ENCODE measurements around the gene CYP4A11.
"Not testable (repeated sequence)": the region's sequence is repeated elsewhere in the genome, so short reads cannot be mapped to it uniquely, and the experiment has no call there.

Gene CYP4A11, protein sequence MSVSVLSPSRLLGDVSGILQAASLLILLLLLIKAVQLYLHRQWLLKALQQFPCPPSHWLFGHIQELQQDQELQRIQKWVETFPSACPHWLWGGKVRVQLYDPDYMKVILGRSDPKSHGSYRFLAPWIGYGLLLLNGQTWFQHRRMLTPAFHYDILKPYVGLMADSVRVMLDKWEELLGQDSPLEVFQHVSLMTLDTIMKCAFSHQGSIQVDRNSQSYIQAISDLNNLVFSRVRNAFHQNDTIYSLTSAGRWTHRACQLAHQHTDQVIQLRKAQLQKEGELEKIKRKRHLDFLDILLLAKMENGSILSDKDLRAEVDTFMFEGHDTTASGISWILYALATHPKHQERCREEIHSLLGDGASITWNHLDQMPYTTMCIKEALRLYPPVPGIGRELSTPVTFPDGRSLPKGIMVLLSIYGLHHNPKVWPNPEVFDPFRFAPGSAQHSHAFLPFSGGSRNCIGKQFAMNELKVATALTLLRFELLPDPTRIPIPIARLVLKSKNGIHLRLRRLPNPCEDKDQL

DNA sequence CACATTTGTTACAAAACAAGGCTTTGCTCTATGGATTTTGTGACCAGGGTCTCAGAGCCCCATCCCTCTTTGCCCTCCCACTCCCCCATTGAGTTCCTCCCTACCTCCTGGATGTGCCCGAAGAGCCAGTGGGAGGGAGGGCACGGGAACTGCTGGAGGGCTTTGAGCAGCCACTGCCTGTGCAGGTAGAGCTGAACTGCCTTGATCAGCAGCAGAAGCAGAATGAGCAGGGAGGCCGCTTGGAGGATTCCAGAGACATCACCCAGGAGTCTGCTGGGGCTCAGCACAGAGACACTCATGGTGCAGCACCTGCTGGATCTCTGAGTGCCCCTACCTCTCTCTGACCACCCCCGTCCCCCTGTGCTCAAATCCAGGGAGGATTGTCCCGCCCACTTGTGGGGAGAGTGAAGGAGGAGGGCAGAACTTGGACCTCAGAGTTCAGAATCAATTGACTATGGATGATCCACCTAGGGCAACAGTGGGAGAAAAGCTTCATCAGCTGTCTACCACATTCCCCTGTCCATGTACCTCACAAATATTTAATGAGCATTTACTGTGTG is at the start of gene CYP4A11:
CYP4A11 (minus strand) TSS at position 342 of the 560 bp plus-strand sequence; CDS start at position 299, 43 bp downstream.
- no peak for DNase-seq (ENCODE audit: low spot score)

GRCh38 chr1:46990541-46990940 is 49.3 kb upstream of the CYP4A11 start:
- not testable (repeated sequence) for DNase-seq (ENCODE audit: low spot score)

DNA sequence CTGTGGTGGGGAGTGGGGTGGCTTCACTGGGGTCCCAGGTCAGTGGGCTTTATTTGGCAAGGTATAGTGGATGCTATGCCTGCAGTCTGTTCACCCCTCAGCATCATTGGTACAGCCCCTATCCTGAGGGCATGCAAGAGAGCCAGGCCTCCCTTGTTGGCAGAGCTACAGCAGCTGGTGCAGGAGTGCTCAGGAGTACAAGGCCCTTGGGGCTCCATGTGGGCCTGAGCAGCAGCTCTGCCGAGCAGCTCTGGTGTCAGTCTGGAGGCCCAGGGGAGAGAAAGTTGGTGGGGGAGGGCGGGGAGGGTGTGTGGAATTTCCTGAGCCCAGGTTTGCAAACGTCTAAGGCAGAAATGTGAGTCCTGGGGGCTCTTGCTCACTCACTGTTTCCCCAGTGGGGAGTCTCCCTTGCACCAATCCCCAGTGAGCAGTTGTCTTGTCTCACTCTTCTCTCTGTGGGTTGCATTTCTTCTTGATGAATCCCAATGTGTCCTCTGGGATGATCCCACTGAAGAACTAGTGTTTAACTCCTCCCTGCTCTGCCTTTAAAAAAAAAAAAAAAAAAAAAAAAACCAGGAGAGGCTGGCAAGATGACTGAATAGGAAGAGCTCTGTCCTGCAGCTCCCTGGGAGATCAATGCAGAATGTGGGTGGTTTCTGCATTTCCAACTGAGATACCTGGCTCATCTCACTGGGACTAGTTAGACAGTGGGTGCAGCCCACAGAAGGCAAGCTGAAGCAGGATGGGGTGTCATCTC is 42.7 kb upstream of the CYP4A11 start:
- no peak for DNase-seq (ENCODE audit: low spot score)

DNA sequence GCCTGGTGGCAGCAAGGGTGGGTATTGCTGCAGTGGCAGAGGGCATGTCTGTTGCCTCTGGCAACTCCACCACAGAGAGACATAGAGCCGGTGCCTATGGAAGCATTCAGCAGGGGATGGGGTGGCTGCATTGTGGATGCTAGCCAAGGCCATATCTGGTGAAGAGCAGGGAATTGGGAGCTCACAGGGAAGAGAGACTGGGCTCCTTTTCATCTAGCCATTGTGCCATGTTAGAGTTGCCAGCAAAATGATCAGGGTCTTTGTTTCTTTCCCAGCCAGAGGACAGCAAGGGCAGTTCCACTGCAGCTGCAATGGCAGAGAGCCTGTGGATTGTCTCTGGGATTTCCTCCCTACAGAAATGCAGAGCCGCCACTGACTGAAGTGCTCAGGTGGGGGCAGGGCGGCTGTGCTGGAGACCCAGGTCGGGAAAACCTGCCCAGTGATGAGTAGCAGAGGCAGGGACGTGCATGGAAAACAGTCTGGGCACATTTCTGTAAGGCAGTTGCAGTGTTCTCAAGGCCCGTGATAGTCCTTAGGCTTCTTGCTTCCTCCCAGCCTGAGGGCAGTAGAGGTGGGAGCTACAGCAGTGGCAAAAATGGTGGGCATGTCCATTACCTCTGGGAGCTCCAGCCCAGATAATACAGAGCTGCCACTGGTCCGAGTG is 42.0 kb upstream of the CYP4A11 start:
- no peak for DNase-seq (ENCODE audit: low spot score)

DNA sequence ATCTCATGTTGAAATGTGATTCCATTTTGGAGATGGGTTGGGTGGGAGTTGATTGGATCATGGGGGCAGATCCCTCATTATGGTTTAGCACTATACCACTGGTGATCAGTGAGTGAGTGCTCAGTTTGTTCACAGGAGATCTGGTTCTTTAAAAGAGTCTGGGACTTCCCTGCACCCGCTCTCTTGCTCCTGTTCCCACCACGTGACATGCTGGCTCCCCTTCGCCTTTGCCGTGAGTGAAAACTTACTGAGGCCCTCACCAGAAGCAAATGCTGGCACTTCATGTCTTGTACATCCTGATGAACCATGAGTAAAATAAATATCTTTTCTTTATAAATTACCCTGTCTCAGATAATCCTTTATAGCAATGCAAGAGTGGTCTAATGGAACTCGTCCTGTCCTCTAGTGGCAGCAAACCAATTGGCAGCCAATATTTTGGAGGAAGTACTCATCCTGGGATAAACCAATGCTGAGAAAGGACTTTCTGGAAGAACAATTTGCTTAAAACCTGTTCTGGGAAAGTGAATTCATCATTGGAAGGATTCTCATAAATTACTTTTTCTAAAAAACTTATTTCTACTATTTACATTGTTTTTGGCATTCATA is 27.8 kb upstream of the CYP4A11 start:
- no peak for DNase-seq (ENCODE audit: low spot score)

- DNase-seq (ENCODE audit: low spot score), result not testable (repeated sequence)
These were observed 21.0 kb upstream of the CYP4A11 start for GRCh38 chr1:46962272-46962671.

GRCh38 chr1:46961066-46961758 is 19.9 kb upstream of the CYP4A11 start:
- DNase-seq (ENCODE audit: low spot score), result no peak

GRCh38 chr1:46960250-46960649 is 19.0 kb upstream of the CYP4A11 start:
- DNase-seq (ENCODE audit: low spot score), result no peak

- DNase-seq (ENCODE audit: low spot score), result not testable (repeated sequence)
These were observed 13.8 kb upstream of the CYP4A11 start for GRCh38 chr1:46955116-46955515.

- DNase-seq (ENCODE audit: low spot score), result not testable (repeated sequence)
These were observed 12.6 kb upstream of the CYP4A11 start for GRCh38 chr1:46953847-46954246.

DNA sequence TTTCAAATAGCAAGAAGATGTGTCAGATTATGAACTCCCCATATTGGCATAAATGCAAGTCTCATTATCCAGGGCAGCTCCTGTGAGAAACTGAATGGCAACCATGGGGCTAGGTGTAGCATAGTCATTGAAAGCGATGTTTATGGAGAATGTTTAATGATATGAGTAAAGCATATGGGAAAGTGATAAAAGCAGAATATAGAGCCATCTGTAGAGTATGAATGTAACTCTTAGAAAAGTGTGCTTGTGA is 8.1 kb upstream of the CYP4A11 start:
- DNase-seq (ENCODE audit: low spot score), result not testable (repeated sequence)

- no peak for DNase-seq (ENCODE audit: low spot score)
These were observed 7.5 kb upstream of the CYP4A11 start for GRCh38 chr1:46948629-46949416.

GRCh38 chr1:46947706-46948105 is 6.4 kb upstream of the CYP4A11 start:
- not testable (repeated sequence) for DNase-seq (ENCODE audit: low spot score)

DNA sequence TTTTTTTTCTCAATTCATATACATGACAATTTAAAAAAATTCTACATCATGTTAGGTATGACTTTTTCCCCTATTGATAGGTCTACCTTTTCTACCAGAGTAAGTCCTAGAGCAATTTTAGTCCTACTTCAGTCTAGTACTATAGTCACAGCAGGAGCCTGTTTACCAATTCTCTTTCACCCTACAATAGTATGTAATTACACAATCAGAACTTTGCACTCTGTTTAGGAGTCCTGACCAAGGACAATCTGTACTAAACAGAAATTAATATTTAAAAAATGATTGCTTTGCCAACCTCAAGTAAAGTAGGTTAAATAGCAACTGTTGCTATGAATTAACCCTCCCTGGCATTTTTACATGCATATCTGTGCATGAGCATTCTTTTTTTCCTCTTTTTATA is 810 bp upstream of the CYP4A11 start:
- no peak for DNase-seq (ENCODE audit: low spot score)

DNA sequence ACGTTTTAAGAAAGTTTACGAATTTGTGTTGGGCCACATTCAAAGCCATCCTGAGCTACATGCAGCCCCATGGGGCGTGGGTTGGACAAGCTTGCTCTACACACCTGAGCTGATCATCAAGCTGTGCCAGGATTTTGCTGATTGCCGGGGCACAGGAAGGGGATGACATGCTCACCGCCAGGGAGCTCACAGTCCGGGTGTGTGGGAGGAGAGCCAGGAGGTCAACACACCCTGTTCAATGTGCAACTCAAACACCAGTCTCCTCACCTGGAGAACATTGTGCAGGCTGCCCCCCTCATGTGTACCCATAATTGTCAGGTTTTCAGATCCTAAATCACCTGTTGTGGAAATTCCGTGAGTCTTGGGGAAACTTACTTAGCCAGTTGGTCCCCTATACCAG is 969 bp downstream of the CYP4A11 start:
- no peak for DNase-seq (ENCODE audit: low spot score)

- DNase-seq (ENCODE audit: low spot score), result no peak
These were observed 4.0 kb downstream of the CYP4A11 start for GRCh38 chr1:46937270-46937669.

DNA sequence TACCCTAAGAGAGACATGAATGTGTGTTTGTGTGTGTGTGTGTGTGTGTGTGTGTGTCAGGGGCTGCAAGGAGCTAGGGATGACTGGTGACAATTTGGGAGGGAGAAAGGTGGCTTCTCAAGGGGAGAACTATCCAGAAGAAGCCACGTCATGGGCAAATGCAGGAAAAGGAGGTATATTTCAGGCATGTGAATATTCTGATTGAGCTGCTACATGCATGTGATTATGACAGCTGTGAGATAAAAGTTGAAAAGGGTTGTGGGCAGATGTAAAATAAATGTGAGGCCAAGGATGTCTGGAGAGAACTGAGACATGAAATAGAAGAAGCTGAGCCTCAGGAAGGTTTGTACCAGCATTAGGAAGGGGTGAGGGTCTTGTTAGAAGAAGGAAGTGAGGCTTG is 4.5 kb downstream of the CYP4A11 start:
- no peak for DNase-seq (ENCODE audit: low spot score)

GRCh38 chr1:46934852-46935251 is 6.4 kb downstream of the CYP4A11 start:
- not testable (repeated sequence) for DNase-seq (ENCODE audit: low spot score)

DNA sequence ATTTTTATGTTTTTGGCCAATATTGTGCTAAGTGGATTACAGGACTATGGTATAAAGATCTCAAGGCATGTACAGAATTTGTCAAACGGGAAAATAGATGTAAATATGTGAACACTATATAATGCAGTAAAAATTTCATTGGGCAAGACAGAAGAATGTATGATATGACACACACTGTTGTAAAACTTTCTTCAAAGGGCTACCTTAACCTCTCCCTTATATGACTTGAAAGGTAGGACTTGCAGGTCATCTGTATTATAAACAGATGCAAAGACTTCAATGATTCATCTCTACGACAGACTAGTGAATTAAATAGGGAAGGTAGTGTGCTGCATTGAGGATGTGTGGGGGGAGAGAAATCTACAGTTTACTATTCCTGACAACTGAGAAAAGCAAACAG is 9.3 kb downstream of the CYP4A11 start:
- DNase-seq (ENCODE audit: low spot score), result not testable (repeated sequence)

- DNase-seq (ENCODE audit: low spot score), result no peak
These were observed 10.1 kb downstream of the CYP4A11 start for GRCh38 chr1:46931151-46931550.

All from AG20443 (cell line).